Activated T-cell treated with anti-CD3 and anti-CD28 coated beads, Interleukin-2, amount 50 U/mL, for 24 hours (primary cell): ENCODE results near the gene CKS1B.

Experiments
- DNase-seq: peaks from one replicate; pipeline ENCODE4 v3.0.0-alpha.2; 2020
- H3K27ac Mint-ChIP-seq: 2 replicates; pipeline ENCODE4 v1.8.0; 2020; ENCODE audit warnings: mild to moderate bottlenecking, mixed read lengths
- H3K27me3 Mint-ChIP-seq: 2 replicates; pipeline ENCODE4 v1.8.0; 2020; ENCODE audit warnings: mixed read lengths
- H3K36me3 Mint-ChIP-seq: 2 replicates; pipeline ENCODE4 v1.8.0; 2020; ENCODE audit warnings: low read depth, mixed read lengths
- H3K4me1 Mint-ChIP-seq: 2 replicates; pipeline ENCODE4 v1.8.0; 2020; ENCODE audit warnings: low read depth, mixed read lengths
- H3K4me3 Mint-ChIP-seq: 2 replicates; pipeline ENCODE4 v1.8.0; 2020; ENCODE audit warnings: mild to moderate bottlenecking, moderate library complexity, mixed read lengths
- H3K9me3 Mint-ChIP-seq: 2 replicates; pipeline ENCODE4 v1.8.0; 2020; ENCODE audit warnings: mixed read lengths

Gene CKS1B

DNA sequence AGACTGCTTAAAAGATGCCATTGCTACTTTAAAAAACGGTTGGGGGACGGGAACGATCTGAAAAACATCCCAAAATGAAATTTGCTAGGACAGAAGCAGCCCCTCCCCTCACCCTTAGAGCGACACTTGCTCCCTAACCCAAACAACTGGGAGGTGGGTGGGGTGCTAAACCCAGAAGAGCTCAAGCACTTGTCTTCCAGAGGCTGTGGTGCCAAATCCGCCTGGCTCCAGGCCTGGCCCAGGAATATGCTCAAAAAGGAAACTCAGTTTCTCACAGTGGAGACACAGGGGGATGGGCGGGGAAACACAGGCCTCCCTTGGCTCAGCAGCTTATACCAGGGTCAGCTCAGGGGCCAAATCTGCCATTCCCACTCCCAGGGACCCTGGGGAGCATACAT is 17.9 kb upstream of the CKS1B start:
- H3K9me3 Mint-ChIP-seq = no peaks in the 10 kb centered on the region
- no peak for DNase-seq
- H3K4me1 Mint-ChIP-seq = peaks cover 80% of the 10 kb centered on the region
- peak overlapping the region; percentile 89 for H3K4me3 Mint-ChIP-seq
- peaks cover 39% of the 10 kb centered on the region for H3K36me3 Mint-ChIP-seq
- no peaks in the 10 kb centered on the region for H3K27me3 Mint-ChIP-seq
- H3K27ac Mint-ChIP-seq = peak overlapping the region; percentile 96

DNA sequence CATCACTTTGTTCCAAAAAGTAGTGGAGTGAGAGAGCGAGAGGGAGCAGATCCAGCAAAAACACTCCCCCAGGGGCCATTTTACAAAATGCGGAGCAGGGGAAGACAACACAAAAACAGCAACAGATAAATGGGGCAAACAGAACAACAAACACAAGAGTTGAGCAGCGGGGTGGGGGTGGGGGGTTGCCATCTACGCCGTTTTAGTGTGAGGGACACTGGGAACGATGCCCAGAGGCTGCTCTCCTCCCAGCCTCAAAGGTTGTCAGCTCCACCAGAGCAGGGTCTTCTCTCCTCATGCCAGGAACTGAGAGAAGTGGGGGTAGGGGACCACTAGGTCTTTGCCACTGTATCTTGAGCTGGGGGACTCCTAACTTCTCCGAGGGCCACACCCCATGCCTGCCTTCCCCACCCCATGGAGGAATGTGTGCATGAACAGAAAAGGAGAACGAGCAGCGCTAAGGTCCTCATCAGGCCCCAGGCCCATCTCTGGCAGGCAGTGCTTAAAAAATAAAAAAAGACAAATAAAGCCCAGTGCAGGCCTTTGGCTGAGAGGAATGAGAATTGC is 17.3 kb upstream of the CKS1B start:
- H3K4me1 Mint-ChIP-seq = peaks cover 74% of the 10 kb centered on the region
- H3K27me3 Mint-ChIP-seq = no peaks in the 10 kb centered on the region
- no peaks in the 10 kb centered on the region for H3K9me3 Mint-ChIP-seq
- peaks cover 41% of the 10 kb centered on the region for H3K36me3 Mint-ChIP-seq
- H3K27ac Mint-ChIP-seq = peak overlapping the region; percentile 96
- no peak overlapping the region for H3K4me3 Mint-ChIP-seq
- no peak for DNase-seq

DNA sequence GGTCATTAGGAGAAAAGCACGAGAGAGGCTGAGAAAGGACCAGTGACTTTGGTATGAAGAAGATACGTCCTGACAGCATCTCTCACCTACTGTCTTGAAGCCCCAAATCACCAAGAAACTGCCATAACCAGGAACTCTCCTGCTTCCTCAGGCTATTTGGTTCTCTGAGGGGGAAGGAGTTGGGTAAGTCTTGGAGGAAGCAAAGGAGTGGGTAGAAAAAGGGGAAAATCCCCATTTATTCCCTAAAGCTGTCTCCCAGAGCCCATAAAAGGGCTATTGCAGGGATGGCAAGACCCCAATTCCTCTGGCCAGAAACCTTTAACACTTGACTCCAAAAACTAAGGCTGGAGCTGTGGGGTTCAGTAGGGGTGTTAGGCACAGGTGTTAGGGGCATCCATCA is 16.4 kb upstream of the CKS1B start:
- Mint-ChIP-seq H3K27me3 (no peaks in the 10 kb centered on the region), H3K4me3 (no peak overlapping the region), H3K36me3 (peaks cover 49% of the 10 kb centered on the region), H3K9me3 (no peaks in the 10 kb centered on the region), H3K27ac (peak overlapping the region; percentile 74), H3K4me1 (peaks cover 72% of the 10 kb centered on the region)
- DNase-seq = no peak

GRCh38 chr1:154958681-154959425 is 15.6 kb upstream of the CKS1B start:
- H3K36me3 Mint-ChIP-seq = peaks cover 58% of the 10 kb centered on the region
- DNase-seq = no peak
- H3K9me3 Mint-ChIP-seq = no peaks in the 10 kb centered on the region
- H3K27ac Mint-ChIP-seq = peak overlapping the region; percentile 74
- H3K27me3 Mint-ChIP-seq = no peaks in the 10 kb centered on the region
- H3K4me3 Mint-ChIP-seq = peak overlapping the region; percentile 20
- peaks cover 72% of the 10 kb centered on the region for H3K4me1 Mint-ChIP-seq

DNA sequence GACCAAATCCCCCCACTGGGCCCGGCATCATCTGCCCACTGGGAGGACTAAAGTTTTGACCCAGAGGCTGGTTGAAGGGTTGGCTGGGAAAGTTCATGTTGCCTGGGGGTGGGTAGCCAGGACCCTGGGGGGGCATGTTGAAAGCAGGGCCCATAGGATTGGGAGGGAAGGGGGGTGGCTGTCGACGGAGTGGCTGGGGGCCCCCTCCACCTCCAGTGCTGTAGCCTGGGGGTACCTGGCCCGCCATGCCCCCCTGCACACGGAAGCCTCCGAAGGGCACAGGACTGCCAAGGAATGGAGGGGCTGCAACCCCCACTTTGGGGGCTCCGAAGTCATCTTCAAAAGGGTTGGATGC is 15.1 kb upstream of the CKS1B start:
- Mint-ChIP-seq H3K36me3 (peaks cover 63% of the 10 kb centered on the region), H3K9me3 (no peaks in the 10 kb centered on the region), H3K4me3 (peak overlapping the region; percentile 96)

DNA sequence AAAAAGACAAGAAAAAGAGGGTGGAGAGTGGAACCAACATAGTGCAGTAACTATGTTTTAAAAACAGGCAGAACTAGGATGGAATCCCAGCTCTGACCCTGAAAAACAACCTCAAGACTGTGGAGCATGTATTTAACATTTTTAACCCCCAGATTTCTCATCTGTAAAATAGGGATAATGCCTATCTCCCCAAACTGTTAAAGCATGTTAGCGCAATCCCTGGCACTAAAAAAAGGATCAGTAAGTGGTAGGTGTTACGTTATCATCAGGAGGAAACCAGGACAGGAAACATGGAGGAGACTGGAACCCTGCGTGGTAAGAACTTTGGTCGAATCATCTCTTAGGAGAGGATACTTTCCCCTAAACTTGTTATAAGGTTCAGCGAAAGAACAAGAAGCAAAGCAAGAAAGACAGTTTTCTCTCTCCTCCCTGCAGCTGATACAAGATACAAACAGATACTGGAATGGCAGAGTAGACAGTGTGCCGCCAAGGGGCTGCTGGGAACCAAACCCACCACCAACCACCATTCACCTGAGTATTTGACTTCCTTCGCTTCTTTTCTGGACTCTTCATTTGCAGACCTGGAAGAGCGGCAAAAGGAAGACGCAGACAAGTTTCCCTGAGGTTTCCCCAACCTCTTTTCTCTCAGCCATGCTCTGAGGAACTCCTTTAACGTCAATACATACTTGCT is 13.9 kb upstream of the CKS1B start:
- Mint-ChIP-seq H3K9me3 (no peaks in the 10 kb centered on the region), H3K4me3 (peak overlapping the region; percentile 96), H3K27me3 (no peaks in the 10 kb centered on the region), H3K4me1 (peaks cover 60% of the 10 kb centered on the region), H3K27ac (peak overlapping the region; percentile 94), H3K36me3 (peaks cover 74% of the 10 kb centered on the region)
- peak; percentile 29 for DNase-seq

More for the DNA sequence above, 15.1 kb upstream of the CKS1B start:
- DNase-seq = no peak
- H3K27ac Mint-ChIP-seq = no peak overlapping the region
- H3K4me1 Mint-ChIP-seq = peaks cover 69% of the 10 kb centered on the region
- no peaks in the 10 kb centered on the region for H3K27me3 Mint-ChIP-seq

- peak; percentile 91 for DNase-seq
- Mint-ChIP-seq H3K9me3 (no peaks in the 10 kb centered on the region), H3K4me3 (peak within 1 kb of the TSS; percentile 96), H3K27me3 (no peaks in the 10 kb centered on the region), H3K4me1 (peaks cover 51% of the 10 kb centered on the region), H3K27ac (peak within 1 kb of the TSS; percentile 96), H3K36me3 (peaks cover 83% of the 10 kb centered on the region)
Measured at GRCh38 chr1:154961207-154962155, 13.0 kb upstream of the CKS1B start, which contains the start of gene PYGO2. TSS of gene PYGO2 (minus strand) at chr1:154961782. CDS start at chr1:154961576, 206 bp downstream.

DNA sequence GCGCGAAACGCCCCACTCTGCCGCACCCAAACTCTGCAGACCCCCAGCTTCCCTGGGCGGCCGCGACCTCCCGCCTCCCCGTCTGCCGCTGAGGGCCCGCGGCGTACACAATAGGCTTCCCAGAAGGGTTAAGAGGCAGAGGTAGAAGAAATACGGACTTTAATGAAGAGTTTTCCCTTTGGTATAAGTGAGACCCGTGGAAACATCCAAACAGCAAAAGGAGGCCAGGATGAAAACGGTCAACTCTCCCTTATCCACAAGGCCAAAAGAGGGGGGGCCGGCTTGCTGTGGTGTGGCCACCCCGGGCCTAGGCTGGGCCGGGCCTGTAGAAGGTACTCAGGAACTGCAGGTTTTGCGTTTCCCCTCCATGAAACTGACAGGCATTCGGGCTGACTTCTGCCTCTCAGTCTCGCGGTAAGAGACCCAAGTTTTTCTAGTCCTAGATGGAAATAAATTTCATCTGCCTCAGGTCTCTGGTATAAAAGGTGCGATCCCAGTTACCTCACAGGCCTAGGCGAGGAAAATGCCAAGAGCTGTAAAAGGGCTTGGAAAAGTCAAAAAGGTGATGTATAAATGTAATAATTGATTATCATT is 12.2 kb upstream of the CKS1B start:
- H3K9me3 Mint-ChIP-seq = no peaks in the 10 kb centered on the region
- H3K4me3 Mint-ChIP-seq = peak overlapping the region; percentile 96
- no peak for DNase-seq
- H3K4me1 Mint-ChIP-seq = peaks cover 44% of the 10 kb centered on the region
- no peaks in the 10 kb centered on the region for H3K27me3 Mint-ChIP-seq
- H3K27ac Mint-ChIP-seq = peak overlapping the region; percentile 96
- peaks cover 88% of the 10 kb centered on the region for H3K36me3 Mint-ChIP-seq

DNA sequence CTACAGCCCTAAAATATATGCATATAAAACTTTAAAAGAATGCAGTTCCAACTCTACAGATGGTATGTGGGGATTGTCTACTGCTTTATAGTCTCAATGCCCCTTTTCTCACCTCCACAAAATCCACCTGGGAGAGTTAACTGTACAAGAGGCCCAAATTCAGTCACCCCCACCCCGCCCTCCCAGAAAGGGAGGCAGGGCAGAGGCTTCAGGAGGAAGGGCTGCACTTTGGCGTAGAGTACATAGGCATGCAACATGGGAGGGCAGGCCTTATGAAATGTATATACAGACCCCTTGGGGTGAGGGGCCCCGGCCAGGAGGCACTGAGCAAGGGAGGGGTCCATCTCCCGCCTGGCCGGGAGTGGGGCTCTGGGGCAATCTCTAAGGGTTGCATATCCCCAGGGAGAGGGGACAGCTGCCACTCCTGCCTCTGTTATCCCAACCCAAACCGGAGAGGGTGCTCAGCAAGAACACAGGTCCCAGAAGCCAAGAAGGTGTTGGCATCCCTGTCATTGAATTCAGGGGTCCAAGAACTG is 11.6 kb upstream of the CKS1B start:
- H3K9me3 Mint-ChIP-seq = no peaks in the 10 kb centered on the region
- peaks cover 40% of the 10 kb centered on the region for H3K4me1 Mint-ChIP-seq
- DNase-seq = peak; percentile 28
- H3K27ac Mint-ChIP-seq = peak overlapping the region; percentile 96
- peak overlapping the region; percentile 96 for H3K4me3 Mint-ChIP-seq
- H3K27me3 Mint-ChIP-seq = no peaks in the 10 kb centered on the region
- H3K36me3 Mint-ChIP-seq = peaks cover 88% of the 10 kb centered on the region

- no peak overlapping the region for H3K4me3 Mint-ChIP-seq
- H3K27me3 Mint-ChIP-seq = no peaks in the 10 kb centered on the region
- H3K9me3 Mint-ChIP-seq = no peaks in the 10 kb centered on the region
- no peak for DNase-seq
- peak overlapping the region; percentile 85 for H3K27ac Mint-ChIP-seq
- peaks cover 88% of the 10 kb centered on the region for H3K36me3 Mint-ChIP-seq
- H3K4me1 Mint-ChIP-seq = peaks cover 34% of the 10 kb centered on the region
Measured at GRCh38 chr1:154963643-154964042, 10.8 kb upstream of the CKS1B start.

DNA sequence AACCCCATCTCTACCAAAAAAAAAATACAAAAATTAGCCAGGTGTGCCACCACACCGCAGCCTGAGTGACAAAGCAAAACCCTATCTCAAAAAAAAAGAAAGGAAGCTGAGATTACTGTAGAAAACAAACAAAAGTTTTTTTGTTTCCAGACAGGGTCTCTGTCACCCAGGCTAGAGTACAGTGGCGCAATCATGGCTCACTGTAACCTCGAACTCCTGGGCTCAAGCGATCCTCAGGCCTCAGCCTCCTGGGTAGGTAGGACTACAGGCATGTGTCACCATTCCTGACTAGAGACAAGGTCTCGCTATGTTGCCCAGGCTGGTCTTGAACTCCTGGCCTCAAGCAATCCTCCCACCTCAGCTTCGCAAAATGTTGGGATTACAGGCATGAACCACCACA is 10.1 kb upstream of the CKS1B start:
- H3K27ac Mint-ChIP-seq = peak overlapping the region; percentile 85
- H3K4me3 Mint-ChIP-seq = no peak overlapping the region
- H3K27me3 Mint-ChIP-seq = no peaks in the 10 kb centered on the region
- H3K4me1 Mint-ChIP-seq = peaks cover 39% of the 10 kb centered on the region
- no peak for DNase-seq
- H3K9me3 Mint-ChIP-seq = no peaks in the 10 kb centered on the region
- peaks cover 90% of the 10 kb centered on the region for H3K36me3 Mint-ChIP-seq

DNA sequence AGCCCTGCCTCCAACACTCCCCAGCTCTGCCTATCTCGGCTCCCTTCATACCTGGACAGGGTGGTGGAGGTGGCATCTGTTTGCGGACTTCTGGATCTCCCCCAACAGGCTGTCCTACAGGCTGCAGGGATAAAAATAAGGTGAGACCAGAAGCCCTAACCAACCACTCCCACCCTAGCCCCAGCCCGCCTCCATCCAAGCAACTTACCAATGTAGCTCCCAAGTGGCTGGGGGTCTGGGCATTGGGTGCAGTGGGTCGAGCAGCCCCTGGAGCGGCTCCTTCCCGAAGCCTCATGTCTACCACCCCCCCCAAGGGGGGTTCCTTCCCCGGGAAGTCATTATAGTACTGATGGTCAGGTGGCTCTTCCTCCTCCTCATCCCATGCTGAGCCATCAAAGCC is 8.4 kb upstream of the CKS1B start:
- Mint-ChIP-seq H3K4me1 (peaks cover 36% of the 10 kb centered on the region), H3K4me3 (no peak overlapping the region), H3K9me3 (no peaks in the 10 kb centered on the region), H3K27me3 (no peaks in the 10 kb centered on the region), H3K36me3 (peaks cover 83% of the 10 kb centered on the region), H3K27ac (peak overlapping the region; percentile 29)
- no peak for DNase-seq

DNA sequence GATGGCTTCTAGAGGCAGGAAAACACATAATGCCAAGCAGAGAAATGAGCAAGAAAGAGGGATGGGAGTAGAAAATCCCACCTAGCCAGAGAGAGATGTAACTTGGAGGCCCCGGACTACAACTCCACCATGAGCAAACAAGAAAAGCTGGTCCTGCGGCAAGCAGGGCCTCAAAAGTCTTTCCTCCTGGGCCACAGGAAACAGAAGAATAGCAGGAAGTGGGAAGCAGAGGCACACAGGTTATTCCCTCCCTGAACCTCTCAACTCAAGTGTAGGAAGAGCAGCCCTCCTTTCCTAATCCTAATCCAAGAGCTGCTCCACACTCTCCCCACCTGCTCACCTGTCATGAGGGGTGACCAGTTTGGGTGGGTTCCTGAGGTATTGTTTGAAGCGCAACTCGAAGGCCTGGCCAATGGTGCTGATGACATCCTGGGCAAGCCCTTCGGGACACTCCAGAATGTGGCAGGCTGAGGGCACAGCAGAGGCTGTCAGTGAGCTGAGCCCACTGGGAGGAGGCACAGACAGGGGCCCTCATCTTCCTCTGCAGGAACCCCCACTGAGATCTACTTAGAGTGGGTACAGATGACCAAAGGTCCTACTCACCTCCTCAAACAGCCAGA is 7.0 kb upstream of the CKS1B start:
- DNase-seq = no peak
- H3K4me1 Mint-ChIP-seq = peaks cover 46% of the 10 kb centered on the region
- H3K27me3 Mint-ChIP-seq = no peaks in the 10 kb centered on the region
- peaks cover 87% of the 10 kb centered on the region for H3K36me3 Mint-ChIP-seq
- no peak overlapping the region for H3K4me3 Mint-ChIP-seq
- no peaks in the 10 kb centered on the region for H3K9me3 Mint-ChIP-seq
- peak overlapping the region; percentile 68 for H3K27ac Mint-ChIP-seq
